HG02973 (cell line): ENCODE measurements around the gene SIRPB1.
"Not testable (repeated sequence)": the region's sequence is repeated elsewhere in the genome, so short reads cannot be mapped to it uniquely, and the experiment has no call there.

Source experiments
- ATAC-seq: cut with Tn5 transposase; IDR thresholded peaks from one replicate; pipeline ENCODE4 v1.9.1; 2021; ENCODE audit warnings: moderate library complexity; ENCODE audit not compliant: unreplicated experiment

SIRPB1 gene

DNA sequence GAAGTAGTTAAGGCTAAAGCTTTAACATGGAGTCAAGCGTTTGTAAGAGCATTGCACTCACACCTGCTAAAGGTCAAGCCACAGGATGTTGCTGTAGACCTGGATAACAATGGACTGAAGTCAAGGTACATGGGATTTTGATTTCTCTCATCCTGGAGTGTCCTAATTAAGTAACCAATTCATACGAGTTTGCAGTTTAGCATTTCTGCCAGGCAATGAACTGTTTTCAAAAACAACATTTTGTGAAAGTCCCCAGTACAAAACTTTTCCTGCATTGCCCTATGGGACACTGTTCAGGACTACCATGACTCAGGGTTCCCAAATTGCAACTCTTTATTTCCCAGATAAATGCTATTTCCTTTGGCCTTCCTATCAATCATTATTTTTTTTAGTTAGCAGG, 17.4 kb upstream of the SIRPB1 start:
- no peak for ATAC-seq

GRCh38 chr20:1636621-1637020, 16.8 kb upstream of the SIRPB1 start:
- ATAC-seq, result no peak

- ATAC-seq, result no peak
These were observed 15.6 kb upstream of the SIRPB1 start for GRCh38 chr20:1635291-1635979.

- ATAC-seq, result no peak
These were observed 13.7 kb upstream of the SIRPB1 start for GRCh38 chr20:1633535-1633934.

DNA sequence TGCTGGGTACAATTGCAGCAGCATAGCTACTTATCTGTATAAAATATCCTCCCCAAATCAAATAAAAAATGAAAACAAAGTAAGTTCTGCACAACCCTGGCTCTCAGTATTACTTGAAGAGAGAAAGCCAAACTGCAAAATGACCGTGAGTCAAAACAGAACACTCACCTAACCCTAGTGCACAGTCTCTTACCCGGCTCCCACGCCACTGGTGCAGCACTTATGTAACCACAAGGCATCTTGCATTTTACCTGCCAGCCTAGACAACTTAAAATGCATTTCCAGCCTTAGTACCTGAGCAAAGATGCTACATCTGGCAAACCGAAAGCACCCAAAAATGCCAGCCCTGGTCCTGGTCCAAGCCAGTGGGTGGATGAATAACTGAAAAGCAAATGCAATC, 12.4 kb upstream of the SIRPB1 start:
- no peak for ATAC-seq

DNA sequence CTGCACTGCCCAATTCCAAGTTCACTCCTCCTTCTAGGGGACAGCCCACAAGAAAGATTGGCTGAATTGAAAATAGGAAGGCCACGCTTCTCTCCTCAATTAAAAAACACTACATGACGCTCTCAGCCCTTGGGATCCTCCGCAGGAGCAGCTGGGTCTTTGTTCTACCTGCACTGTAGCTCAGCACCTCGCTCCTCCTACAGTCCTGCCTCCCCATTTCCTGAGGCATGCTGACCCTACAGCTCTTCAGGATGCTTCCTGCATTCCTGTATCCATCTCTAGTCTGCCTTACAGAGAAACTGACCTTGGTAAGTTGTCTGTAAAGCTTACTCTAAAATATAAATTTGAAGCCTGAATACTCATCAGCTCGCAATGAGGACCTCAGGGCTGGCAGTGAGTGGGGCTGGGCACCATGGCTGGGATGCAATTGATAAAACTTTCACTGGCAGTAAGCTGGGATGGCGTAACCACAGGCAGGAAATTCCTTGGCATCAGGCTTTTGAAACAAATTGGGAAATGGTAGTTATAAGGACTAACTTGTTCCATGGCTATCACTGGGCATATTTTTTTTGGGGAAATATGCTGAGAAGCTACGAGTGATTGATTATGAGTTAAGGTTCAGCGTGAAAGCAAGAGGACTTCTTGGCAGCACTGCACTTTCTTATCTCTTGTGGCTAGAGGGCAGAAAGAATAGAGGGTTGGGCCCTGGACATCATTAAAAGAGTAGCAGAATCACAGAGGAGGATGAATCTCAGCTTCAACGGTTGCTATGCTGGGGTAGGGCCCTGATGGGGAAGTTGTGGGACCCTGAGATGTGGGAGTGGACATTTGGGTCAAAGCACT, 11.7 kb upstream of the SIRPB1 start:
- no peak for ATAC-seq

DNA sequence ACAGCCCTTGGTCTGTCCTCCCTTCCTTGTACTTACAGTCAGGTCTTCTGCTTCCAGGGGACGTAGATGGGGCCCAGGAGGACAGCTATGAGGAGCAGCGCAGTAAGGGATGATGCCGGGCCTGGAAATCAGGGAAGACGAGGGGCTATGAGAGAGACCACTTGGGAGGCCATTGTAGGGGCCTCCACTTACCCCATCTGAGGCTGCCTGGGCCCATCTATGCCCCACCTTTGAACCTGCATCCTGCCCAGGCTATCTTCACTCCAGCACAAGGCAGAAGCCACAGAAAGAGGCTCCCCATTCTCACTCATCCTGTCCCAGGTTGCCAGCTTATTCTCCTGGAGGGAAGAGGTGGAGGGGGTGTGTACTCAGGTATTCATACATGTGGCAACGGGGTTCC, 10.4 kb upstream of the SIRPB1 start:
- no peak for ATAC-seq

GRCh38 chr20:1629321-1629720, 9.5 kb upstream of the SIRPB1 start:
- ATAC-seq, result no peak

GRCh38 chr20:1628621-1629020, 8.8 kb upstream of the SIRPB1 start:
- no peak for ATAC-seq

DNA sequence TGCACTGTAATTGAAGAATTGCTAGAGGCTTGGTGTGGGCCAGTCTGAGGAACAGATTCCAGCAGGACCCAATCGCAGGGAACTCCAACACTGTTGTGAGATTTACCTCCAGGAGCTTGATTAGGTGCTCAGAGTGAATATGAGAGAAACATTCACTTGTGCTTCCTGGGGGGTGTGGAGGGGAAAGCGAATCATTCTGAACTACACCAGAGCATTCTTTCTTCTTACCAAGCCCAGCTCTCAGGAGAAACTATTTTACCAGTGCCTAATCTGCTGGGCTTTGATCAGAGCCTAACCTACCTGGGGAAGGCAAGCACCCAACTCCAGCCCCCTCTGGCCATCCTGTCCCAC, 7.4 kb upstream of the SIRPB1 start:
- no peak for ATAC-seq

GRCh38 chr20:1626528-1627199, 6.9 kb upstream of the SIRPB1 start:
- ATAC-seq, result no peak

GRCh38 chr20:1625083-1625690, 5.4 kb upstream of the SIRPB1 start:
- ATAC-seq, result no peak

DNA sequence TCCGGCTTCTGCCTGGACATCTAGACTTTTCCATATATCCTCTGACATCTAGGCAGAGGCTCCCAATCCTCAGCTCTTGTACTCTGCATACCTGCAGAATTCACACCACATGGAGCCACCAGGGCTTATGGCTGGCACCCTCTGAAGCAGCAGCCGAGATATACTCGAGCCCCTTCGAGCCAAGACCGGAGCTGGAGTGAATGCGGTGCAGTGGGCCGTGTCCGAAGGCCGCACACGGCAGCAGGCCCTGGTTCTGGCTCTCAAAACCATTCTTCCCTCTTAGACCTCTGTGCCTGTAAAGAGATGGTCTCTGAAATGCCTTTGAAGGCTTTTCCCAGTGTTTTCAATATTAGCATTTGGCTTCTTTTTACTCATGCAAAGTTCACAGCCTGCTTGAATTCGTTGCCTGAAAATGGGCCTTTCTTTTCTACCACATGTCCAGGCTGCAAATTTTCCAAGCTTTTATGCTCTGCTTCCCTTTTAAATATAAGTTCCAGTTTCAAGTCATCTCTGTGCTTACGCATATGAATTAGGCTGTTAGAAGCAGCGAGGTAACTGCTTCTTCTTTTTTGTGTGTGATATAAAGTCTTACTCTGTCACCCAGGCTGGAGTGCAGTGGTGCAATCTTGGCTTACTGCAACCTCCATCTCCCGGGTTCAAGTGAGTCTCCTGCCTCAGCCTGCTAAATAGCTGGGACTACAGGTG, 3.8 kb upstream of the SIRPB1 start:
- ATAC-seq, result no peak

DNA sequence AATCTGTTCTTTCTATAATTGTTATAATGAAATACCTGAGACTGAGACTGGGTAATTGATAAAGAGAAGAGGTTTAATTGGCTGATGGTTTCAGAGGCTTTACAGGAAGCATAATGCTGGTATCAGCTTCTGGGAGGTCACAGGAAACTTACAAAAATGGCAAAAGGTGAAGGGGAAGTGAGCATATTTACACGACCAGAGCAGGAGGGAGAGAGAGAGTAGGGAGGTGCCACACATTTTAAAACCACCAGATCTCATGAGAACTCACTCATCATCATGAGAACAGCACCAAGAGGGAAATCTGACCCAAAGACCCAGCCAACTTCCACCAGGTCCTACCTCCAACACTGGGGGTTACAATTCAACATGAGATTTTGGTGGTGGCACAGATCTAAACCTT, 2.6 kb upstream of the SIRPB1 start:
- no peak for ATAC-seq

GRCh38 chr20:1621316-1621715, 1.5 kb upstream of the SIRPB1 start:
- ATAC-seq, result no peak

GRCh38 chr20:1618954-1619540, 762 bp downstream of the SIRPB1 start:
- no peak for ATAC-seq

GRCh38 chr20:1618479-1618878, 1.3 kb downstream of the SIRPB1 start:
- ATAC-seq, result no peak

DNA sequence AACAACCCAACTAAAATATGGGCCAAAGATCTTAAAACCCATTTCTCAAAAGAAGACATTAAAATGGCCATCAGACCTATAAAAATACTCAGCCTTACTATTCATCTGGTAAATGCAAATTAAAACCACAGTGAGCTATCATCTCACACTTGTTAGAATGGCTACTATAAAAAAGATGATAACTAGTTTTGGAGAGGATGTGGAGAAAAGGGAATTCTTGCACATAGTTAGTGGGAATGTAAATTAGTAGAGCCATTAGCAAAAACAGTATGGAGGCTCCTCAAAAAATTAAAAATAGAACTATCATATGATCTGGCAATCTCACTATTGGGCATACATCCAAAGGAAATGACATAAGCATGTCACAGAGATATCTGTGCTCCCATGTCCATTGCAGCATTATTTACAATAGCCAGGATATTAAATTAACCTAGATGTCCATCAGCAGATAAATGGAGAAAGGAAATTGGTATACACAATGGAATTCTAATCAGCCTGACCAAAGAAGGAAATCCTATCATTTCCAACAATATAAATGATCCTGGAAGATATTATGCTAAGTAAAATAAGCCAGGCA, 2.9 kb downstream of the SIRPB1 start:
- no peak for ATAC-seq

DNA sequence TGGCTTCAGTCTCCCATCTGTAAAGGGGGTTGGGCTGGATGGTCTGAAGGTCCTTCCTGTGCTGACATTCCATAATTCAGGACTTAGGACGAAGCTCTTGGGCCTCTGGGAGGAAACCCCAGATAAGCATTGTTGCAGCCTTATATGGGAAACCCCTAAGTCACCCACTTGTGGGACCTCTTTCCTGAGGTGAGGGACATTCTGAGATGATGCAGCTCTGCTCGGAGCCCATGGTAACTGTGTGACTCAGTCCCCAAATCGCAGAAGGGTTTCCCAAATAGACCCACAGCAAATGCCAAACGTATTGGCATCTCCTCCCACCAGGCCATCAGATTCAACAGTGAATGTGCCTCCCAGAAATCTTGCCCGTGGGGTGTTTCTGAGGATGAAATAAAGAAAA, 9.4 kb downstream of the SIRPB1 start:
- not testable (repeated sequence) for ATAC-seq

GRCh38 chr20:1608678-1609347, 11.0 kb downstream of the SIRPB1 start:
- ATAC-seq, result not testable (repeated sequence)
